ENCODE measurements around the gene SLF2.
A peak's percentile ranks its signal among the peaks of the same experiment; 100 is the strongest.

SLF2 gene

DNA sequence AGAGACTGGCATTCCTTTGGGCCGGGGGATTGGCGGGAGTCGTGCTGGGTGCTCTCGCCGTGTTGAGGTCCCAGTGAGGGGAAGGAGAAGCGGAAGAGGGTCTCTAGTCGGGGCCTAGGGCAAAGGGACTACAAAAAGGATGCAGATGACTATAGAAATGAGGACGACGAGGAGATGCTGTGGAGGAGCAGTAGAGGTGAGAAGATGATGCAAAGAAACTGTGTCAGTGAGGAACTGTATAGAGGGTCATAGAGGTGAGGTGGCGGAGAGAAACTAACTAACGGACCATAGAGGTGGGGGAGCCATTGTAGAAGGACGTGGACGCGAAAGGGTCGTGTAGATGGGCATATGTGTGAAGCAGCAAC lies 74.9 kb downstream of the SLF2 start:
- H3K27ac ChIP-seq, result peak overlapping the region; percentile 91
- TF ChIP-seq, protein P1, sequence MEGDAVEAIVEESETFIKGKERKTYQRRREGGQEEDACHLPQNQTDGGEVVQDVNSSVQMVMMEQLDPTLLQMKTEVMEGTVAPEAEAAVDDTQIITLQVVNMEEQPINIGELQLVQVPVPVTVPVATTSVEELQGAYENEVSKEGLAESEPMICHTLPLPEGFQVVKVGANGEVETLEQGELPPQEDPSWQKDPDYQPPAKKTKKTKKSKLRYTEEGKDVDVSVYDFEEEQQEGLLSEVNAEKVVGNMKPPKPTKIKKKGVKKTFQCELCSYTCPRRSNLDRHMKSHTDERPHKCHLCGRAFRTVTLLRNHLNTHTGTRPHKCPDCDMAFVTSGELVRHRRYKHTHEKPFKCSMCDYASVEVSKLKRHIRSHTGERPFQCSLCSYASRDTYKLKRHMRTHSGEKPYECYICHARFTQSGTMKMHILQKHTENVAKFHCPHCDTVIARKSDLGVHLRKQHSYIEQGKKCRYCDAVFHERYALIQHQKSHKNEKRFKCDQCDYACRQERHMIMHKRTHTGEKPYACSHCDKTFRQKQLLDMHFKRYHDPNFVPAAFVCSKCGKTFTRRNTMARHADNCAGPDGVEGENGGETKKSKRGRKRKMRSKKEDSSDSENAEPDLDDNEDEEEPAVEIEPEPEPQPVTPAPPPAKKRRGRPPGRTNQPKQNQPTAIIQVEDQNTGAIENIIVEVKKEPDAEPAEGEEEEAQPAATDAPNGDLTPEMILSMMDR (conservative IDR thresholded peaks at IDR 0.05), result no peak

DNA sequence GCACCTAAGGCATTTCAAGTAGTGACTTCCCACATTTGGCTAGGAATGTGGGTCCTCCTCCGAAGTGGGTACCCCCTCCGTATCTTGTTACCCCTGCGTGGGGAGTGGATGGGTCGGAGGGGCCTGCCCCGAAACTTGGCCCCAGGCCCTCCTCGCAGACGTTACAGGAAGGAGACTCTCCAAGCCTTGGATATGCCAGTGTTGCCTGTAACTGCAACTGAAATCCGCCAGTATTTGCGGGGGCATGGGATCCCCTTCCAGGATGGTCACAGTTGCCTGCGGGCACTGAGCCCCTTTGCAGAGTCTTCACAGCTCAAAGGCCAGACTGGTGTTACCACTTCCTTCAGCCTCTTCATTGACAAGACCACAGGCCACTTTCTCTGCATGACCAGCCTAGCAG lies 75.4 kb downstream of the SLF2 start:
- TF ChIP-seq, protein P1 (conservative IDR thresholded peaks at IDR 0.05), result no peak
- H3K27ac ChIP-seq, result peak overlapping the region; percentile 91

DNA sequence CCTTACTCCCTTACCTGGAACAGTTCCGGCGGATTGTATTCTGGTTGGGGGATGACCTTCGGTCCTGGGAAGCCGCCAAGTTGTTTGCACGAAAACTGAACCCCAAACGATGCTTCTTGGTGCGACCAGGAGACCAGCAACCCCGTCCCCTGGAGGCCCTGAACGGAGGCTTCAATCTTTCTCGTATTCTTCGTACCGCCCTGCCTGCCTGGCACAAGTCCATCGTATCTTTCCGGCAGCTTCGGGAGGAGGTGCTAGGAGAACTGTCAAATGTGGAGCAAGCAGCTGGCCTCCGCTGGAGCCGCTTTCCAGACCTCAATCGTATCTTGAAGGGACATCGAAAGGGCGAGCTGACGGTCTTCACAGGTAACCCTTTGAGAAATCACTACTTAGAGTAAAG lies 76.3 kb downstream of the SLF2 start:
- H3K27ac ChIP-seq, result peak overlapping the region; percentile 91; the same call in 1 of the 2 replicates
- TF ChIP-seq, protein P1 (conservative IDR thresholded peaks at IDR 0.05), result no peak

DNA sequence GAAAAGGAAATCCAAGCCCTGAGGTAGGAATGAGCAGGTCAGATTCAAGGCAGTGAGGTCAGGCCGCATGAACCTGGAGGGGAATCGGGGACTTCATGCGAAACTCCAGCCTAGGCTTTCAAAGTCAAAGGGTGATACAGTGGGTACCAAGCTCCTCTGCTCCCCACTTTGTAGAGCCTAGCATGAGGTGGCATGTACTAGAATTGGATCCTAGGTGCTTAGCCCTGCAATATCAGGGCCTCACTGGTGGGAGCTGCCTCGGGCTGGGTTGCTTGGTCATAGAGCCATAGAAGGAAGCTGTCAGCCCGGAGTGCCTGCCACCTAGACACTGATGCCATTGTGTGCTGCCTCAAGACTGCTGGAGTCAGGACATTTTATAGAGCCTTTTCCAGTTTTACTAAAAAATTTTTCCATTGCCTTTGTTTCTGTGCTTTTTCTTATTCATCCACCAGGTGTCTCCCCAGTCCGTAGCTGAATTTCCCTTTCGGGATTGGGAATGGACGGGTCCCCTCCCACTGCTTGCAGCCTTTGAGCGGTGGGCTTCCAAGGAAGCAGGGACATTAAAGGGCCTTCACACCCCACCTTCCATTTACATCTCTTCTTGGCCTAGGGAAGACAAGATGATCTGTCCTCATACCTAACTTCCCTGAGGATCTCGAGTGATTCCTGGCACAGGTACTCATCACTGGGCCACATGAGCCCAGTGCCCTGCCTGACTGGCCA lies 81.4 kb downstream of the SLF2 start:
- TF ChIP-seq, protein P1 (conservative IDR thresholded peaks at IDR 0.05), result peak; percentile 77
- peak overlapping the region; percentile 19 for H3K27ac ChIP-seq

DNA sequence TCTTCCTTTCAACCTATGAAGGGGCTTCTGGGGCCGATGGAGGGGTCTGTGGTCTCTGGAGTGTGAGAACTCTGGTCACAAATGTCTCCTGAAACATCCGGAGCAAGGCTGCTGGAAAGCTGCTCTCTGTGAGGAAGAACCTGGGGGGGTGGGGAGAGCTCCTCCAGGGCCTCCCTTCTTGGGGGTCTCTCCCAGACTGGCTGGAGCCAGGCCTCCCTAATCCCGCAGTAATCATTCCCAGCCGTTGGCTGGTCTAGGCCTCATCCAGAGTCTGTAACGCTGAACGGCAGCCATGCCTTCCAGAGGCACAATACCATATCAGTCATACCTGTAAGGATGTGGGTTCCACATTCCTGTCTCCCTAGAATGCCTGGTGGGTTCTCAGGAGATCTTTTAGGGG lies 82.4 kb downstream of the SLF2 start:
- no peak overlapping the region for H3K27ac ChIP-seq
- TF ChIP-seq, protein P1 (conservative IDR thresholded peaks at IDR 0.05), result no peak

DNA sequence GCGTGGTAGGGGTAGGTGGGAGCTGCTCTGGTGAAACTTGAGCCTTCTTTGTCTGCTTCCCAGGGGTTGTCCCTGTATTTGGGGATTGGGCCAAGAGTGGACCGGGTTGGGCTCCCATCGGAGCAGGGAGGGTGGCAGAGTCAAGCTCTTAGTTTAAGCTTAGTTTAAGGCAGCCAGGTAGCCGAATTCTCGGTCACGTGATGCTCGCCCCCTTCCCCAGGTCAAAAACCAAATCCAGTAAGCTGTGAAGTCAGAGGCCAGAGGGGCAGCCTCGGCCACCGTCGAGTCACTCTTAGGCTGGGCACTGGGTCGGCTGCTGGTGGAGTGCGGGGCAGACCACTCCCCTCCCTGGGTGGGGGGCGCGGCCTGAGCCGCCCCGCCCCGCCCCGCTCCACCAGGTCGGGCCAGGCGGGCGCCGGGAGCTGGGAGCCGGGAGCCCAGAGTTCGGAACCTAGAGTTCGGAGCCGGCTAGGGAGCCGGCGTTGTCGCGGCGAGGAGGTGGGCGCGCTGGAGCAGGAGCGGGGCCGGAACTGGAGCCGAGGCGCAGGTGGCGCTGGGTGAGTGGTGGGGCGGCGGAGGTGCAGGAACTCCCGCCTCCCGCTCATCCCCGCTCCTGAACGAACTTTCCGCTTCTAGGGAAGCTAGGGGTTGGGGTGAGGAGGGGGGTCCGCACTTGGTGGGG lies 84.1 kb downstream of the SLF2 start:
- TF ChIP-seq, protein P1 (conservative IDR thresholded peaks at IDR 0.05), result no peak
- H3K27ac ChIP-seq, result peak overlapping the region; percentile 94

DNA sequence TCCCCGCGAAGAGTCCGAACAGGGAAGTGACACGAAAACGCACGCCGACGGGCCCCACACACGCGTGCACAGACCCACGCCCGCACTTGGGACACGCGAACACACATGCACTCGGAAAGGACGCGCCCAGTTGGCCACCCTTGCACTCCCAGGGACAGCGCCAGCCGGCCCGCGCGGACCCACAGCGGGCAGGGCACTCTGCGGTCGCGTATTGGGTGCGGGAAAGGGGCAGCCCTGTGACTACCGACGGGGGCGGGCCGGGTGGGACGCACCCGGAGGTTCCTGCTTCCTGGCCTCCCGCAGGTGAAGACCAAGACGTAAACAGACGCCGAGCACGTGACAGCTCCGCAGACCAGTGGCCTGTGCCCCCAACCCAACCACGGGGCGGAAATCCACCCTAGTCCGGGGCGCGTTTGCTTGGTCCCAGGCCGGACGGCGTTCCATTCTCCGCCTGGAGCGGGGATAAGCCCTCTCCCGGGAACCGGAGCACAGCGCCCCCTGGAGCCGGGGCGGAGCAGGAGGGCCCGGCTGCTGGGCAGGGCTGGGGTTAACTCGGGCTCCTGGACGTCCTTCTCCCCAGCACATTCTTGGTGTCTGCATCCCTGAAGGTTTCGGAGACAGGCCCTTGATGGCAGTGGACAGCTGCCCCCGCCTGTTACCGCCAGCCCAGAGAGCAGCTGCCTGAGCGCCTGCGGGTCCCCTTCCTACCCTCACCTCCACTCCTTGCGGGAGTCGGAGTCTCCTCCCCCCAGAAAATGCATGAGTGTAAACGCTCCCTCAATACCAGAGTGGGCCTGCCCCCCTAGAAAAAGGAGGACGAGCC lies 84.8 kb downstream of the SLF2 start:
- peak overlapping the region; percentile 94 for H3K27ac ChIP-seq

More for the DNA sequence above, 84.8 kb downstream of the SLF2 start:
- TF ChIP-seq, protein P1 (conservative IDR thresholded peaks at IDR 0.05), result peak; percentile 91

All from VCaP (cell line).